B cell (primary cell): ENCODE data around the gene TANC1. TPM values are rescaled to one million over a fixed set of nuclear protein-coding genes. Genes with fewer than 3 reads are reported as not detected.

Source experiments
- ATAC-seq: fragments of 200-7000 bp; cut with Tn5 transposase; one replicate; pipeline ENCODE4 v1.10.0; 2021; ENCODE audit warnings: low read depth, mild to moderate bottlenecking, moderate number of reproducible peaks, moderate library complexity
- CTCF ChIA-PET: fragments of 350-600 bp; sonication (Branson Sonifier 250); formaldehyde crosslinking; loops from one replicate; lab custom pipeline; 2021; ENCODE audit warnings: antibody characterized with exemption, inconsistent platforms; lab: Charles Lee
- POLR2A ChIA-PET: fragments of 350-600 bp; sonication (Branson Sonifier 250); formaldehyde crosslinking; loops from one replicate; lab custom pipeline; 2021; ENCODE audit warnings: antibody characterized with exemption; lab: Charles Lee
- DNase-seq: peaks from one replicate; pipeline ENCODE4 v3.0.0; 2013
- H2AFZ ChIP-seq: 2 replicates; pipeline ENCODE4 v1.6.1; 2012; ENCODE audit warnings: mild to moderate bottlenecking, low read depth, low read length; ENCODE audit not compliant: insufficient read depth, poor library complexity, severe bottlenecking
- H3K27ac ChIP-seq, 2 donors: 1 replicate in 1 of 2; 2 replicates in 1 of 2; pipeline ENCODE4 v1.5.1; 2012 to 2013; ENCODE audit warnings: low read length in 2 of 2, mild to moderate bottlenecking in 2 of 2, moderate library complexity in 1 of 2
- H3K27me3 ChIP-seq, 4 experiments: fragments of 200-600 bp in 1 of 4; sonication (generic) in 1 of 4; replicated peaks in 1 of 4; 1 replicate in 2 of 4; 2 replicates in 2 of 4; pipeline versions ENCODE4 v1.6.1 to v1.7.0; 2013 to 2016; ENCODE audit warnings: low read length in 3 of 4, mild to moderate bottlenecking in 2 of 4, mixed read lengths in 1 of 4, moderate library complexity in 1 of 4; ENCODE audit not compliant: insufficient read depth in 4 of 4, control insufficient read depth in 3 of 4; ENCODE audit errors: control extremely low read depth in 1 of 4
- H3K36me3 ChIP-seq, 2 experiments: replicated peaks in 1 of 2; 1 replicate in 1 of 2; 2 replicates in 1 of 2; pipeline versions ENCODE4 v1.6.1 to v1.7.1; 2013; ENCODE audit warnings: low read length in 1 of 2; ENCODE audit not compliant: insufficient read depth in 2 of 2, control insufficient read depth in 1 of 2; ENCODE audit errors: control extremely low read depth in 1 of 2, extremely low read depth in 1 of 2
- H3K4me1 ChIP-seq, 2 donors: fragments of 200-600 bp in 1 of 2; sonication (generic) in 1 of 2; 1 replicate in 1 of 2; 2 replicates in 1 of 2; pipeline versions ENCODE4 v1.5.1 to v1.6.1; 2013 to 2017; ENCODE audit warnings: low read length in 2 of 2; ENCODE audit not compliant: control insufficient read depth in 2 of 2, insufficient read depth in 2 of 2
- H3K4me2 ChIP-seq: replicated peaks from 2 replicates; pipeline ENCODE3; 2012; ENCODE audit warnings: mild to moderate bottlenecking, low read depth, low read length; ENCODE audit not compliant: poor library complexity, severe bottlenecking
- H3K4me3 ChIP-seq, 5 experiments: fragments of 200-600 bp in 1 of 5; sonication (generic) in 1 of 5; 1 replicate in 3 of 5; 2 replicates in 2 of 5; pipeline versions ENCODE4 v1.5.1 to v1.7.0; 2011 to 2016; ENCODE audit warnings: low read length in 4 of 5, mild to moderate bottlenecking in 4 of 5, low read depth in 2 of 5, control low read depth in 1 of 5, moderate library complexity in 1 of 5; ENCODE audit not compliant: insufficient read depth in 1 of 5; ENCODE audit errors: control extremely low read depth in 1 of 5, extremely low read depth in 1 of 5
- H3K79me2 ChIP-seq: fragments of 200-600 bp; sonication (generic); one replicate; pipeline ENCODE4 v1.6.0; 2016; ENCODE audit warnings: low read length; ENCODE audit not compliant: control insufficient read depth, insufficient read depth
- H3K9ac ChIP-seq: fragments of 200-600 bp; sonication (generic); 2 replicates; pipeline ENCODE4 v1.6.1; 2017; ENCODE audit warnings: mild to moderate bottlenecking, low read length, moderate library complexity
- H3K9me3 ChIP-seq, 3 donors: one replicate each; pipeline versions ENCODE4 v1.6.1 to v1.7.1; 2013; ENCODE audit warnings: low read length in 2 of 3; ENCODE audit not compliant: control insufficient read depth in 2 of 3, insufficient read depth in 1 of 3; ENCODE audit errors: control extremely low read depth in 1 of 3
- H4K20me1 ChIP-seq: 2 replicates; pipeline ENCODE4 v1.6.0; 2012; ENCODE audit warnings: mild to moderate bottlenecking, low read length; ENCODE audit not compliant: insufficient read depth, control insufficient read depth, poor library complexity, severe bottlenecking
- H3K27ac Mint-ChIP-seq: one replicate; pipeline ENCODE4 v1.8.0; 2021; ENCODE audit warnings: mixed read lengths
- H3K27me3 Mint-ChIP-seq: one replicate; pipeline ENCODE4 v1.8.0; 2021; ENCODE audit warnings: mixed read lengths
- H3K4me1 Mint-ChIP-seq: one replicate; pipeline ENCODE4 v1.8.0; 2021; ENCODE audit warnings: mixed read lengths
- H3K4me3 Mint-ChIP-seq: one replicate; pipeline ENCODE4 v1.8.0; 2021; ENCODE audit warnings: mixed read lengths
- H3K9me3 Mint-ChIP-seq: one replicate; pipeline ENCODE4 v1.8.0; 2022; ENCODE audit warnings: mixed read lengths; ENCODE audit not compliant: insufficient read depth
- CTCF ChIP-seq: fragments of 200-600 bp; IDR thresholded peaks from one replicate; pipeline ENCODE4 v1.8.0; 2022; ENCODE audit warnings: antibody characterized with exemption, mild to moderate bottlenecking
- EZH2 ChIP-seq: IDR thresholded peaks from 2 replicates; pipeline ENCODE4 v1.6.1; 2012; ENCODE audit warnings: borderline replicate concordance, low read depth, mild to moderate bottlenecking, moderate library complexity, low read length; ENCODE audit not compliant: insufficient read depth, poor library complexity, severe bottlenecking
- WGBS: methylation state at CpG from one replicate; pipeline ENCODE4 v1.1.5; 2013; ENCODE audit warnings: missing lambda C conversion rate; ENCODE audit not compliant: insufficient coverage; 5-methylcytosine and 5-hydroxymethylcytosine counted together
- intact Hi-C: fragments of 100-400 bp; cut with micrococcal nuclease; formaldehyde crosslinking; loops from one replicate; pipeline ENCODE4 v1.10.0; 2022
- polyA plus RNA-seq: library from polyadenylated mRNA; depleted of rRNA; stranded (reverse); fragments of >200 nt; gene quantifications from 2 replicates; pipeline ENCODE4 v1.2.3, GENCODE V29; 2012
- total RNA-seq, 2 donors: library from RNA; stranded (reverse); fragments of 120-200 nt in 1 of 2; gene quantifications; 1 replicate in 1 of 2; 2 replicates in 1 of 2; pipeline versions ENCODE4 v1.2.3 to v1.2.4, GENCODE V29; 2013 to 2022

TANC1 gene
- total and polyA plus RNA-seq, 2 donors (not counting 1 experiment from before 2014, with no cell fraction given) = 0.13 TPM; not detected in 1

- POLR2A ChIA-PET = no interaction called here
- CTCF ChIA-PET = interaction anchor here (0.6 to 0.7 kb wide), 2 partner anchors 14 to 15 kb away, joined by 3 read pairs; no protein-coding TSS in a partner anchor
- Histone ChIP-seq H4K20me1 (no peaks in the 10 kb centered on the region), H3K4me2 (no peak overlapping the region), H2AFZ (no peak overlapping the region), H3K36me3 (no peaks in the 10 kb centered on the region), H3K79me2 (no peaks in the 10 kb centered on the region), H3K4me3 (no peak overlapping the region), H3K4me1 (peaks cover 8% of the 10 kb centered on the region in 2 donors), H3K27ac (no peak overlapping the region), H3K27me3 (peaks cover 0 to 3% (median 0%) of the 10 kb centered on the region in 4 experiments), H3K9ac (no peak overlapping the region), H3K9me3 (no peaks in the 10 kb centered on the region)
- intact Hi-C loops = no loop called here
- Mint-ChIP-seq H3K4me1 (peaks cover 11% of the 10 kb centered on the region), H3K27ac (no peak overlapping the region), H3K9me3 (no peaks in the 10 kb centered on the region), H3K27me3 (no peaks in the 10 kb centered on the region), H3K4me3 (no peak overlapping the region)
- TF ChIP-seq CTCF = no peak
- TF ChIP-seq EZH2 = no peak
- ATAC-seq = no peak
- 40% methylated on average over 2 of the region's 7 CpGs for WGBS
- DNase-seq = no peak
Observed at GRCh38 chr2:159084384-159085370, 116.2 kb downstream of the TANC1 start.

GRCh38 chr2:159086342-159086741 is 117.9 kb downstream of the TANC1 start:
- H3K4me3 ChIP-seq = no peak overlapping the region
- peaks cover 24 to 25% of the 10 kb centered on the region in 2 donors for H3K4me1 ChIP-seq
- 38% methylated on average over 1 of the region's 1 CpG for WGBS
- H3K79me2 ChIP-seq = no peaks in the 10 kb centered on the region
- Mint-ChIP-seq H3K27ac (no peak overlapping the region), H3K27me3 (no peaks in the 10 kb centered on the region), H3K4me3 (no peak overlapping the region), H3K4me1 (peaks cover 26% of the 10 kb centered on the region), H3K9me3 (no peaks in the 10 kb centered on the region)
- ChIA-PET POLR2A (no interaction called here), CTCF (interaction anchor here (1.2 kb wide), 1 partner anchor 32 kb away, joined by 3 read pairs; no protein-coding TSS in a partner anchor)
- H3K27ac ChIP-seq = no peak overlapping the region
- no peaks in the 10 kb centered on the region for H4K20me1 ChIP-seq
- no peak overlapping the region for H3K9ac ChIP-seq
- no peaks in the 10 kb centered on the region for H3K9me3 ChIP-seq
- no peak for DNase-seq
- ATAC-seq = no peak
- no peak overlapping the region for H2AFZ ChIP-seq
- no peaks in the 10 kb centered on the region for H3K36me3 ChIP-seq
- no peak overlapping the region for H3K4me2 ChIP-seq
- intact Hi-C loops = no loop called here
- TF ChIP-seq EZH2 = no peak
- no peaks in the 10 kb centered on the region for H3K27me3 ChIP-seq
